Tibial nerve (tissue), 4 donors: ENCODE results near the gene CFDP1. TPM values are rescaled to one million over a fixed set of nuclear protein-coding genes. Genes with fewer than 3 reads are reported as not detected.
A peak's percentile ranks its signal among the peaks of the same experiment; 100 is the strongest.

Experiments used
- DNase-seq, 2 donors: peaks; one replicate each; pipeline ENCODE4 v3.0.0-alpha.2; 2019; ENCODE audit warnings: low spot score in 2 of 2
- H3K27ac ChIP-seq, 4 donors: fragments of 200-600 bp; sonication (generic) in 3 of 4; one replicate each; pipeline ENCODE4 v1.5.1; 2017 to 2019; ENCODE audit warnings: mild to moderate bottlenecking in 1 of 4
- H3K27me3 ChIP-seq, 2 donors: fragments of 200-600 bp; sonication (generic) in 1 of 2; one replicate each; pipeline versions ENCODE4 v1.5.1 to v1.6.0; 2017 to 2019
- H3K36me3 ChIP-seq, 3 donors: fragments of 200-600 bp; sonication (generic); one replicate each; pipeline ENCODE4 v1.5.1; 2018 to 2019
- H3K4me1 ChIP-seq, 4 donors: fragments of 200-600 bp; sonication (generic) in 3 of 4; one replicate each; pipeline ENCODE4 v1.5.1; 2017 to 2019
- H3K4me3 ChIP-seq, 4 donors: fragments of 200-600 bp; sonication (generic) in 3 of 4; one replicate each; pipeline ENCODE4 v1.5.1; 2017 to 2019; ENCODE audit warnings: mild to moderate bottlenecking in 1 of 4, moderate library complexity in 1 of 4
- H3K9me3 ChIP-seq, 4 donors: fragments of 200-600 bp; sonication (generic) in 3 of 4; one replicate each; pipeline ENCODE4 v1.5.1; 2017 to 2019
- EP300 ChIP-seq, 2 donors: sonication (generic); formaldehyde crosslinking; IDR thresholded peaks; one replicate each; pipeline ENCODE4 v1.6.1; 2017; ENCODE audit warnings: antibody characterized with exemption in 2 of 2, mild to moderate bottlenecking in 1 of 2
- POLR2A ChIP-seq, 2 donors: fragments of 450-650 bp; IDR thresholded peaks; one replicate each; pipeline ENCODE4 v1.6.1; 2017; ENCODE audit warnings: antibody characterized with exemption in 2 of 2, mild to moderate bottlenecking in 2 of 2, moderate library complexity in 2 of 2
- WGBS, 2 donors: methylation state at CpG; one replicate each; pipeline ENCODE4 v1.1.5; 2018; 5-methylcytosine and 5-hydroxymethylcytosine counted together
- total RNA-seq, 4 donors: library from RNA; depleted of rRNA; stranded (reverse); fragments of >200 nt; gene quantifications; one replicate each; pipeline ENCODE4 v1.1.0, GENCODE V29; 2016
- TF ChIP-seq, protein P1 (sequence below), 5 experiments: fragments of 200-600 bp in 3 of 5; fragments of 450-650 bp in 2 of 5; sonication (generic) in 3 of 5; IDR thresholded peaks; one replicate each; pipeline ENCODE4 v1.5.1; 2016 to 2019; ENCODE audit warnings: antibody characterized with exemption in 5 of 5, mild to moderate bottlenecking in 3 of 5, moderate library complexity in 2 of 5

CFDP1 gene
- total RNA-seq, 4 donors from 2014 or later: 35.6 to 120 (median 62.4) TPM

GRCh38 chr16:75252946-75253911 is 180.1 kb downstream of the CFDP1 start:
- Histone ChIP-seq H3K36me3 (no peaks in the 10 kb centered on the region), H3K27ac (peak overlapping the region; percentile 50 to 97 (median 92)), H3K9me3 (no peaks in the 10 kb centered on the region), H3K4me3 (no peak overlapping the region), H3K27me3 (no peaks in the 10 kb centered on the region), H3K4me1 (peaks cover 0 to 97% (median 85%) of the 10 kb centered on the region in 4 donors)
- DNase-seq: no peak
- no peak for TF ChIP-seq POLR2A (IDR thresholded peaks at IDR 0.05)
- TF ChIP-seq, protein P1, sequence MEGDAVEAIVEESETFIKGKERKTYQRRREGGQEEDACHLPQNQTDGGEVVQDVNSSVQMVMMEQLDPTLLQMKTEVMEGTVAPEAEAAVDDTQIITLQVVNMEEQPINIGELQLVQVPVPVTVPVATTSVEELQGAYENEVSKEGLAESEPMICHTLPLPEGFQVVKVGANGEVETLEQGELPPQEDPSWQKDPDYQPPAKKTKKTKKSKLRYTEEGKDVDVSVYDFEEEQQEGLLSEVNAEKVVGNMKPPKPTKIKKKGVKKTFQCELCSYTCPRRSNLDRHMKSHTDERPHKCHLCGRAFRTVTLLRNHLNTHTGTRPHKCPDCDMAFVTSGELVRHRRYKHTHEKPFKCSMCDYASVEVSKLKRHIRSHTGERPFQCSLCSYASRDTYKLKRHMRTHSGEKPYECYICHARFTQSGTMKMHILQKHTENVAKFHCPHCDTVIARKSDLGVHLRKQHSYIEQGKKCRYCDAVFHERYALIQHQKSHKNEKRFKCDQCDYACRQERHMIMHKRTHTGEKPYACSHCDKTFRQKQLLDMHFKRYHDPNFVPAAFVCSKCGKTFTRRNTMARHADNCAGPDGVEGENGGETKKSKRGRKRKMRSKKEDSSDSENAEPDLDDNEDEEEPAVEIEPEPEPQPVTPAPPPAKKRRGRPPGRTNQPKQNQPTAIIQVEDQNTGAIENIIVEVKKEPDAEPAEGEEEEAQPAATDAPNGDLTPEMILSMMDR (IDR thresholded peaks at IDR 0.05): no peak
- TF ChIP-seq EP300 (IDR thresholded peaks at IDR 0.05): no peak
- 22 to 23% methylated on average over 13 to 15 of the region's 15 CpGs for WGBS, 2 donors

- peak overlapping the region in 2 of 4 donors; percentile 81 to 91 for H3K4me3 ChIP-seq
- H3K27ac ChIP-seq: peak overlapping the region; percentile 68 to 97 (median 92)
- H3K4me1 ChIP-seq: peaks cover 3 to 97% (median 83%) of the 10 kb centered on the region in 4 donors
- TF ChIP-seq POLR2A (IDR thresholded peaks at IDR 0.05) (no peak), EP300 (IDR thresholded peaks at IDR 0.05) (no peak)
- 60 to 68% methylated on average over 19 to 23 of the region's 24 CpGs for WGBS, 2 donors
- no peaks in the 10 kb centered on the region for H3K27me3 ChIP-seq
- no peak for DNase-seq
- no peaks in the 10 kb centered on the region for H3K9me3 ChIP-seq
- no peaks in the 10 kb centered on the region for H3K36me3 ChIP-seq
Observed at GRCh38 chr16:75252049-75252864, 181.0 kb downstream of the CFDP1 start.

DNA sequence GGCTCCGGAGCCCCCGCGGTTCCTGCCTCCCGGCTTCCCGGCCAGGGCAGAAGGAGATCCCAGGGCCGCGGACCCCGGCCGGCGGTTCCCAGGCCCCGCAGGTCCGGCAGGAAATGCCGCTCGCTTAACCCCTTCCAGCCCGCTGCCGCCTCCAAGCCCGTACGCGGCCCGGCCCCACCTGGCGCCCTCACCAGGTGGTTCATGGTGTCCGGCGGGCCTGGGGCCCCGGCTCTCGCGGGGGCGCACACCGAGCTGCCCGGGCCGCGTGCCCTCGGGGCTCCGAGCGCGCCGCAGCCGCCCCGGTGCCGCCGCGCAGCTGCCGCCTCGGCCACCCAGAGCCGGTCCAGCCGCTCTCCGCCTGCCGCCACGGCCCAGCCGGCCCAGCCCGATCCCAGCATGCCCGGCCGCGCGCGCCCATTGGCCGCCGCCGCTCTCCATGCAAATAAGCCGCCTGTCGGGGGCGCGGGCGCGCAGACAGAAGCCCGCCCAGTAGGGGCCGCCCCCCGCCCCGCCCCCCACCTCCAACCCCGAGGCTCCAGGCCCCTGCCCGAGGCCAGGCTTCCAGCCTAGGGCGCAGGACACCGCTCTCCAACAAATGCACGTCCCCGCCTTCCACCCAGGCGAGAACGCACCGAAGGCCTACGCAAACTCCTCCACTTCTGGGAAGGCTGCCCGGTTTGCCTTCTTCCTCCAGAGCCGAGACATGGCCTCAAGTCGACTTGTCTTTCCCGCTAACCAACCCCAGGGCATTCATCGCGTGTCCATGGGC is 181.8 kb downstream of the CFDP1 start, which contains the start of gene BCAR1:
BCAR1 (minus strand) TSS at position 345 of the 769 bp plus-strand sequence; CDS start at position 203, 142 bp downstream.
- Histone ChIP-seq H3K27ac (peak within 1 kb of the TSS; percentile 68 to 99 (median 95)), H3K36me3 (no peaks in the 10 kb centered on the region), H3K9me3 (no peaks in the 10 kb centered on the region), H3K27me3 (no peaks in the 10 kb centered on the region), H3K4me3 (peak within 1 kb of the TSS; percentile 49 to 93 (median 86)), H3K4me1 (peaks cover 3 to 97% (median 80%) of the 10 kb centered on the region in 4 donors)
- TF ChIP-seq POLR2A (IDR thresholded peaks at IDR 0.05) (peak; percentile 57 to 86), EP300 (IDR thresholded peaks at IDR 0.05) (peak in 1 of 2 donors; percentile 62)
- TF ChIP-seq, protein P1 (IDR thresholded peaks at IDR 0.05): peak in 3 of 5 experiments; percentile 10 to 20 (median 14)
- peak; percentile 63 to 75 for DNase-seq
- 1% methylated on average over 31 to 46 of the region's 84 CpGs for whole genome bisulfite sequencing, 2 donors

DNA sequence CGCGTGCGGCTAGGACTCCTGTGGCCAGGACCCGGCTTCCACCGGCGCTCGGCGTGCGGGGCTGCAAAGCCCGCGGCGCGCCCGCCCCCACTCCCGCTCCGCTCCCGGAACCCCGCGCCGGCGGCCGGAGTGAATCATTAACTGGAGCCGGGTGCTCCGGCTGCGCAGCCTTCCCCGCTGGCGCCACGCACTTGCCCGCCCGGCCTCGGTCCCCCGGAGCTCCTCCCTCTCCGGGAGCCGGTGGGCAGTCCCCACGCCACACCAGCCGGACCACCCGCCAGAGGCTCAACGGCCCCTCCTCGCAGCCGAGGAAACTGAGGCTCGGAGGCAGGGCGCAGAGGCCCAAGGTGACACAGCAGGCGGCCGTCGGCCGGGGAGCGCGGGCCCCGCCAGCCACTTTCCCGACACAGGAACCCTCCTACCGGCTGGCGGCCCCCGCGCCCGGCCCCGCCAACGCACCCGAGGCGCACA is 182.5 kb downstream of the CFDP1 start:
- TF ChIP-seq POLR2A (IDR thresholded peaks at IDR 0.05) (no peak), EP300 (IDR thresholded peaks at IDR 0.05) (no peak)
- TF ChIP-seq, protein P1 (IDR thresholded peaks at IDR 0.05): no peak
- peak overlapping the region; percentile 68 to 99 (median 95) for H3K27ac ChIP-seq
- no peak for DNase-seq
- 0% methylated on average over 1 to 45 of the region's 59 CpGs for WGBS, 2 donors
- H3K27me3 ChIP-seq: no peaks in the 10 kb centered on the region
- H3K4me1 ChIP-seq: peaks cover 3 to 97% (median 82%) of the 10 kb centered on the region in 4 donors
- H3K4me3 ChIP-seq: peak overlapping the region; percentile 49 to 93 (median 86)
- H3K36me3 ChIP-seq: no peaks in the 10 kb centered on the region
- no peaks in the 10 kb centered on the region for H3K9me3 ChIP-seq
